Thyroid gland (tissue), 4 donors: ENCODE results near the gene SNX19. TPM values are rescaled to one million over a fixed set of nuclear protein-coding genes. Genes with fewer than 3 reads are reported as not detected.

Source experiments
- DNase-seq, 2 donors: peaks; one replicate each; pipeline ENCODE4 v3.0.0-alpha.2; 2019
- H3K27ac ChIP-seq, 3 donors: fragments of 200-600 bp; sonication (generic); 1 replicate in 2 of 3; 2 replicates in 1 of 3; pipeline ENCODE4 v1.5.1; 2016 to 2019; ENCODE audit warnings: mild to moderate bottlenecking in 1 of 3, moderate library complexity in 1 of 3
- H3K27me3 ChIP-seq: fragments of 200-600 bp; sonication (generic); one replicate; pipeline ENCODE4 v1.5.1; 2019
- H3K36me3 ChIP-seq, 2 donors: fragments of 200-600 bp; sonication (generic); one replicate each; pipeline ENCODE4 v1.5.1; 2016 to 2019
- H3K4me1 ChIP-seq, 2 donors: fragments of 200-600 bp; sonication (generic); one replicate each; pipeline ENCODE4 v1.5.1; 2017 to 2019
- H3K4me3 ChIP-seq, 3 donors: fragments of 200-600 bp; sonication (generic); replicated peaks in 1 of 3; 1 replicate in 2 of 3; 2 replicates in 1 of 3; pipeline ENCODE4 v1.5.1; 2016; ENCODE audit warnings: mild to moderate bottlenecking in 1 of 3
- H3K9me3 ChIP-seq: fragments of 200-600 bp; sonication (generic); one replicate; pipeline ENCODE4 v1.5.1; 2017
- CTCF ChIP-seq, 6 experiments: fragments of 200-600 bp in 3 of 6; fragments of 450-650 bp in 3 of 6; sonication (generic) in 3 of 6; IDR thresholded peaks; one replicate each; pipeline ENCODE4 v1.5.1; 2016 to 2019; ENCODE audit warnings: antibody characterized with exemption in 6 of 6, mild to moderate bottlenecking in 2 of 6, inconsistent platforms in 1 of 6, moderate library complexity in 1 of 6
- POLR2A ChIP-seq, 2 donors: fragments of 450-650 bp; IDR thresholded peaks; one replicate each; pipeline ENCODE4 v1.6.1; 2017; ENCODE audit warnings: antibody characterized with exemption in 2 of 2, mild to moderate bottlenecking in 2 of 2, moderate library complexity in 1 of 2
- WGBS, 2 donors: methylation state at CpG; one replicate each; pipeline ENCODE4 v1.1.5; 2017; 5-methylcytosine and 5-hydroxymethylcytosine counted together
- intact Hi-C: fragments of 100-400 bp; cut with DNase I; formaldehyde crosslinking; loops from one replicate; pipeline ENCODE4 v1.15.1; 2023
- total RNA-seq, 4 donors: library from RNA; depleted of rRNA; stranded (reverse); fragments of >200 nt; gene quantifications; one replicate each; pipeline ENCODE4 v1.2.3, GENCODE V29; 2016

SNX19 gene
- total RNA-seq, 4 donors from 2014 or later: 82.1 to 146 (median 127) TPM

GRCh38 chr11:130866831-130867230 is 49.4 kb downstream of the SNX19 start:
- H3K36me3 ChIP-seq: no peaks in the 10 kb centered on the region
- TF ChIP-seq POLR2A (IDR thresholded peaks at IDR 0.05): no peak
- no peak for TF ChIP-seq CTCF (IDR thresholded peaks at IDR 0.05)
- no peaks in the 10 kb centered on the region for H3K27me3 ChIP-seq
- no peaks in the 10 kb centered on the region for H3K9me3 ChIP-seq
- no peak overlapping the region for H3K27ac ChIP-seq
- DNase-seq: no peak
- whole genome bisulfite sequencing, 2 donors: 81 to 90% methylated on average over 4 of the region's 4 CpGs
- H3K4me3 ChIP-seq: no peak overlapping the region
- intact Hi-C loops: no loop called here
- H3K4me1 ChIP-seq: peaks cover 0 to 6% of the 10 kb centered on the region in 2 donors

GRCh38 chr11:130865774-130866114 is 50.5 kb downstream of the SNX19 start:
- Histone ChIP-seq H3K36me3 (no peaks in the 10 kb centered on the region), H3K4me1 (peaks cover 0 to 8% of the 10 kb centered on the region in 2 donors), H3K4me3 (no peak overlapping the region), H3K27ac (no peak overlapping the region), H3K9me3 (no peaks in the 10 kb centered on the region), H3K27me3 (no peaks in the 10 kb centered on the region)
- intact Hi-C loops: no loop called here
- WGBS, 2 donors: 79 to 80% methylated on average over 7 of the region's 7 CpGs
- TF ChIP-seq CTCF (IDR thresholded peaks at IDR 0.05): no peak
- no peak for TF ChIP-seq POLR2A (IDR thresholded peaks at IDR 0.05)
- no peak for DNase-seq

GRCh38 chr11:130865091-130865773 is 51.0 kb downstream of the SNX19 start:
- DNase-seq: no peak
- Histone ChIP-seq H3K27me3 (no peaks in the 10 kb centered on the region), H3K4me3 (no peak overlapping the region), H3K4me1 (peaks cover 0 to 8% of the 10 kb centered on the region in 2 donors), H3K9me3 (no peaks in the 10 kb centered on the region), H3K27ac (no peak overlapping the region), H3K36me3 (no peaks in the 10 kb centered on the region)
- TF ChIP-seq CTCF (IDR thresholded peaks at IDR 0.05): no peak
- no peak for TF ChIP-seq POLR2A (IDR thresholded peaks at IDR 0.05)
- WGBS, 2 donors: 58 to 60% methylated on average over 8 to 10 of the region's 11 CpGs
- intact Hi-C loops: no loop called here

GRCh38 chr11:130861902-130862860 is 54.1 kb downstream of the SNX19 start:
- TF ChIP-seq CTCF (IDR thresholded peaks at IDR 0.05) (peak; percentile 99 to 100 (median 100)), POLR2A (IDR thresholded peaks at IDR 0.05) (no peak)
- H3K4me3 ChIP-seq: no peak overlapping the region
- WGBS, 2 donors: 23 to 49% methylated on average over 16 to 30 of the region's 30 CpGs
- no peak overlapping the region for H3K27ac ChIP-seq
- H3K9me3 ChIP-seq: no peaks in the 10 kb centered on the region
- intact Hi-C loops: loop anchor here (2.0 kb wide), 1 partner anchor 427 kb away; no protein-coding TSS in a partner anchor
- peak; percentile 92 to 94 for DNase-seq
- H3K27me3 ChIP-seq: no peaks in the 10 kb centered on the region
- H3K36me3 ChIP-seq: no peaks in the 10 kb centered on the region
- peaks cover 0 to 8% of the 10 kb centered on the region in 2 donors for H3K4me1 ChIP-seq

GRCh38 chr11:130861283-130861682 is 55.0 kb downstream of the SNX19 start:
- Histone ChIP-seq H3K4me3 (no peak overlapping the region), H3K27ac (no peak overlapping the region), H3K9me3 (no peaks in the 10 kb centered on the region), H3K27me3 (no peaks in the 10 kb centered on the region), H3K4me1 (peaks cover 0 to 8% of the 10 kb centered on the region in 2 donors), H3K36me3 (no peaks in the 10 kb centered on the region)
- intact Hi-C loops: no loop called here
- DNase-seq: no peak
- whole genome bisulfite sequencing, 2 donors: 93 to 94% methylated on average over 14 of the region's 14 CpGs
- TF ChIP-seq POLR2A (IDR thresholded peaks at IDR 0.05): no peak
- TF ChIP-seq CTCF (IDR thresholded peaks at IDR 0.05): no peak
